GM21786 (cell line): ENCODE results near the gene FGFBP2.

Experiments
- ATAC-seq: cut with Tn5 transposase; IDR thresholded peaks from one replicate; pipeline ENCODE4 v1.9.1; 2021; ENCODE audit not compliant: unreplicated experiment

FGFBP2 gene

DNA sequence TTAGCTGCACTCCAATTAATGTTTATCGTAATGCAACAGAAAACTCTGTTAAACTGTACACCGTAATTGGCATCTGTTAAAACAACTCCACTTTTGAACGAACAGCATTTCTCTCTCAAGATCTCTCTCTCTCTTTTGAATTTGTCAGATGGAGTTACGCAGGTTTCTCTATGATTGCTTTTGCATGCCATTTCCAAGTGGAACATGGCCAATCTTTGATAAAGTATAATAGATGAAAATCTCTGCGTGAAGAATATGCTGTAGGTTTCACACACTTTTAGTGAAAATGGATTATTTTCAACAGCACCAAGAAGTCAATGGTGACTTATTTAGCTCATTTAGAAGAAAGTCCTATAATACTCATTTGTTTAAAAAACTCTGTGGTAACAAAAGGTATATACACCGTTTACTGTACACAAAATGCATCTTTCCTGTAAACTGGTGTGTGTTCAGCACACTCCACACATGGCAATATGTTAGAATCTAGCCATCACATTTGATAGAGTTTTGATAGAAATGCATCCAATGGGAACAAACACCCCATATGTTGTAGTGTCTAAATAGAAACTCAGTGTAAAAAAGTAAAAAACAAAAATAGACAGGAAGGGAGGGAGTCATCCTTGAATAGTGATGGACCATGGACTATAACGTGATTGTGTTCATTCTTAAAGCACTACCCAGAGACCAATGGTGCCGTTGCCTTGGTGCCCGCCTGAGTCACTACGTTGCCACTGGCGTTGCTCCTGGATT, 5.8 kb upstream of the FGFBP2 start:
- no peak for ATAC-seq

- ATAC-seq, result no peak
Measured at GRCh38 chr4:15965325-15965724, 2.4 kb upstream of the FGFBP2 start.

GRCh38 chr4:15964159-15964558, 1.2 kb upstream of the FGFBP2 start:
- ATAC-seq, result no peak

DNA sequence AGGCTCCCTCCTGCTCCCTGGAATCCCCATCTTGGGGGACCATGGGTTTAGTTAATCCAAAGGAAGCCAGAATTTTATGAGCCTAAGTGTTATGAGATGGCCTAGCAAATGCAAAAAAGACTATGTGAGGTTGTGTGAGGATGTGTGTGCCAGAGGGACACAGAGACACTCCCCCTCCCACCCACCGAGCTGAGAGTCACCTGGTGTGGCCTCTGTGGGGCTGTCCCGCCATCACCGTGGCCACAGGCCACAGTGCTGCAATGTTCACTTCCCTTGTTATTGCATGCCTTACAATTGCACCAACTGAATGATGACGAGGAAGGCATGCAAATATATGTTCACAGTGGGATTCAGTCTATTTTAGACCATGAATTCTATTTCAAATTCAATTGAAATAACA, 601 bp upstream of the FGFBP2 start:
- peak; percentile 80 for ATAC-seq

DNA sequence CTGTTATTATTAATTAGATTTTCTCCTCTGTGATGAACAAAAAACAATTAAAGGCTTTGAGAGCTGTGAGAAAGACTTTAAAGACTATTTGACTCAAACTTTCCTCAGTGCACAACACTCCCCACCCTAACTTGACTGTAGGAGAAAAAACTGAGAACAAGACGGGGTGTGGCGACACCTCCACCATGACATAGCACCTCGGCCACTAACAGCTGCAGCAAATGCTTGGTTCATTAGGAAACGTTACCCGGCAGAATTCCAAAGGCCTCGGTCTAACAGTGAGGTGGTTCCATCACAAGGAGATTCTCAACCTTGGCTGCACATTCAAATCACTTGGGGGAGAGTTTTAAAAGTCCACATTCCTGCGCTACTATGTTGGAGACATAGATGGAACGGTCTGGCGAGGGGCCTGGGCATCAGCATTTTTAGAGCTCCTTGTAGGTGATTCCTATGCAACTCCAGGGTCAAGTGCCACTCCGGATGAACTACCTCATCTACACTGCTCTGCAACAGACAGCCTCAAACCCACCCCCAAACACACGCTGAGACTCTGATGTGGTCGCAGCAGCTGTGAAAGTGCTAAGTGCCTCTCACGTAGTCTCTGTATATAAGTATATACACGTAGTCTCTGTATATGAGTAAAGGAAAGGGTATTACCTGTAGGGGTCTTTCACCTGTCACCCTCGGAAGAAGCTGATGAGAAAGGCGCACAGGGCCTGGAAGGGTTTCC, 1.0 kb downstream of the FGFBP2 start:
- ATAC-seq, result no peak

DNA sequence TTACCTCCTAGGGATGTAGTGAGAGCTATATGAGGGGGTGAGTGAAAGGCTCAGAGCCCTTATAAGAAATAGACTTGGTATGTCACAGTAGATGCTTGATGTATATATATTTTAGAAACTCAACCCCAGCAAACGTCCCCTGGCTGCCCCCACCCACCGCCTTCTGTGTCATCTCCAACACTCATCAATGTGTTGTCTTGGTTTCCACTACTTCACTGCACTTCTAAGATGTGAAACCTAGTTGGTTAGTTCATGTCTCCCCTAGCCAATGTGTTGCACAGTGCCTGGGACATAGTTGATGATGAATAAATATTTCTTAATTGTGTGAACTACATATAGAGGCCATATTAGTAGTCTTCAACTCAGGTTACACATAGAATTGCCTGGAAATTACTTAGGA, 4.4 kb downstream of the FGFBP2 start:
- no peak for ATAC-seq

DNA sequence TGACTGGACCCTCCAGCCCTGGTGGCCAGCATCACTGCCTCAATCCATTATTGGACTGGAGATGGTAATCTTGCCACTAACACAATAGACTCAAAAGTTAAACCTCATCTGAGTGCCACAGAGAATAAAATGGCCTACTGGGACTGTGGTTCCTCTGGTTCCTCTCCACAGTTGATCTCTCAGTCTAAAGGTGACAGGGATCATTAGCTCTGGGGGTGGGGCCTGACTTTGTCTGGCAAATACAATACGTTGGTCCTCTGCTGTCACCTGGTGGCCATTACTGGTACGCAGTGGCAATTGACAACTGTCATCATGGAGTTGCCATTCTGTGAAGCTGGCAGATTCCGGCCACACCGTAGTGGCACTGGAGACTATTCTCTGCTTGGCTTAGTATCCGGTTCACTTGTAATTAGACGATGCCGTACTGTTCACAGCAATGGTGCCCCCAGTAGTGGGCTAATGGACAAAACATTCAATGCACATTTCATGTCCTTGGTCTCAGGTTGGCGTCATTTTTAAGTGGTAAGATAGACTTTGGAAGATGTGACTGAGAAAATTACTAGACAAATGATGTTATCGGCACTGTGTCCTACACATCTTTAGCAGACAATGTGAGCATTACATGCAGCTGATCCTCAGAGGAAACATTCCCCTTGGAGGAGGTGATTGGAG, 6.7 kb downstream of the FGFBP2 start:
- peak; percentile 88 for ATAC-seq

DNA sequence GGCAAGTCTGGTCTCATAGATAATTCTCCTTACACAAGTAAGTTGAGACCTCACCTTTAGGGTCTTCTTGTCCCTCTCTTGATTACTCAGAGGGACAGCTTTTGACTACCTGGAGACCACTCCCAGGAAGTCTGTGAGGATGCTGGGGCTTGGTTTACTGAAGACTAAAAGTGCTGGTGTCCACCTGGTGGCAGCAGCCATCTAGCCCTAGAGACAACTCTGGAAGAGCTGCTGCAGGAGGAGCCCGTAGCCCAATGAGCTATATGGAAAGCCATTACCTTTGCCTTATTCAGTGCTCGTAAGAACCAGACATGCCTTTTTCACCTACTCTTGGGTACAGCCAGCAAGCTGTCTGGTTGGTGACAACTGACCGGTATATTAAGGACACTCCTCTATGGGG, 7.3 kb downstream of the FGFBP2 start:
- no peak for ATAC-seq

- no peak for ATAC-seq
Measured at GRCh38 chr4:15953625-15954024, 9.3 kb downstream of the FGFBP2 start.

DNA sequence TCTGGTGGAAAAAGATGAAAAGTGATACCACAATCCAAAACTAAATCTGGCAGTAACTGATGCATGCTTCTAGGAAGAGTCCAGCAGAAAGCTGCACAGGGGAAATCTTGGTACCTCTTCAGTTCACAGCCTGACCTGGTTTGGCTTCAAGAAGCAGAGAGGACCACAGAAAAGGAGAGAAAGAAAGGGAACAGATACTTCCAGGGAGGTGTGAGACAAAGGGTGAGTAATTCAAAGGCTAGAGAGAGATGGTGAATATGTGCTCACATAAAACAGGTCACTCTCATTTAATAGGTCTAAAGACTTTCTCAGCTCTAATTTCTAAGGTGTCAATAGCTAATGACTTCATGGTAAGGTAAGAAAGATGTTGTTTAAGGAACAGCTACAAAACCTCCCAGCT, 11.2 kb downstream of the FGFBP2 start:
- no peak for ATAC-seq

DNA sequence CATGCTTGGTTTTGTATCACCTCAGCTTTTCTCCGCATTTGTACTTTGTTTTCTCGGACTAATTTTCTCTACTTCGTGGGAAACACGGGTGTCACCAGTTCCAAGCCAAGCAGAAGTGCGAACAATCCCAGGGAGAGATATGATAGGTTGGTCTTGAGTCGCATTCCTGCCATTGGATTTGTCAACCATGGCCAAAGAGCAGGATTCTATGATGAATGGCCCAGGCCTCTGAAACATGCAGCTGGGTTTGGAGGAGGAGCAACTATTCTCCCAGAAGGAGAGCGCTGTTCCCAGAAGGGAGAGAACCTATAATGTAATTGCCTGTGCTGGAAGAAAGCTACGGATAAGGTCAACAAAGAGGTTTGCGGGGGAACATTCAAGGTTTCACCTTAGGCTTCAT, 14.1 kb downstream of the FGFBP2 start:
- no peak for ATAC-seq

- no peak for ATAC-seq
Measured at GRCh38 chr4:15947684-15948083, 15.3 kb downstream of the FGFBP2 start.

DNA sequence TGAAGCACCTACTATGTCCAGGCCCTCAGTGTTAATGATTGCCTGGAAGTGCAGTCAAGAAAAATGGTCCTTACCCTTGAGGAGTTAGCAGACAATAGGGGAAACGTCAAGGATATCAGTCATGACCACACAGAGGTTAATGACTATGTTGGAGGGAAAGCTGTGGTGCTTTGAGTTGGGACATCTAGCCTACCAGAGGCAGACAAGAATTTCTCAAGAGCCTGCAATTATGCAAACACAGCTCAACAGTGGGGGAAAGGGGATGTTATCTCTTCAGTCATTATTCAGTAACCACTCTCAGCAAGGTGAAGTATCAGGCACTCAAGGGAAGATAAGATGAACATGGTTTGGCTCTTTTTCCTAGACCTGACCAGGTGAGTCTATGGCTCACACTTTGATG, 17.5 kb downstream of the FGFBP2 start:
- no peak for ATAC-seq

GRCh38 chr4:15944895-15945294, 18.1 kb downstream of the FGFBP2 start:
- no peak for ATAC-seq

- ATAC-seq, result no peak
Measured at GRCh38 chr4:15942283-15942682, 20.7 kb downstream of the FGFBP2 start.

DNA sequence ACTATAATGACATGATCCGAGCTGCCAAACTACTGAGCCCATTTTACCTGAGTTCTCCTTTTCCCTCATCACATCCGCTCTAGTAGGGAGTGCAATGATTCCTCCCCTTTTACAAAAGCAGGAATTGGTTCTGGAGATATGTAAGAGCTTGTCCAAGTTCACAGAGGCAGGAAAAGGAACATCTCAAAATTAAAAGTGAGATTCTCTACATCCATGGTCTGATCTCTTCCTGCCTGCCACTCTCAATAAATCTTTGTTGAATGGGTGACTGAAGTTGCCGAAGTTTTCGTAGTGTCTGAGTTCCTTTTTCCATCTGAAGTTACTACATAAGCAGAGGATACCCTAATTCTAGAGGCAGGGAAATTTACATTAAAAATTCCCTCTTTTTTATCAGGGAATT, 24.3 kb downstream of the FGFBP2 start, which contains the start of gene FGFBP1:
Gene FGFBP1, minus strand, starts transcription at position 101 of the 400 bp plus-strand sequence. CDS start 2,108 bp downstream, outside the sequence.
- ATAC-seq, result no peak

GRCh38 chr4:15938182-15938581, 24.8 kb downstream of the FGFBP2 start:
- no peak for ATAC-seq

- ATAC-seq, result no peak
Measured at GRCh38 chr4:15936495-15936894, 26.5 kb downstream of the FGFBP2 start.

DNA sequence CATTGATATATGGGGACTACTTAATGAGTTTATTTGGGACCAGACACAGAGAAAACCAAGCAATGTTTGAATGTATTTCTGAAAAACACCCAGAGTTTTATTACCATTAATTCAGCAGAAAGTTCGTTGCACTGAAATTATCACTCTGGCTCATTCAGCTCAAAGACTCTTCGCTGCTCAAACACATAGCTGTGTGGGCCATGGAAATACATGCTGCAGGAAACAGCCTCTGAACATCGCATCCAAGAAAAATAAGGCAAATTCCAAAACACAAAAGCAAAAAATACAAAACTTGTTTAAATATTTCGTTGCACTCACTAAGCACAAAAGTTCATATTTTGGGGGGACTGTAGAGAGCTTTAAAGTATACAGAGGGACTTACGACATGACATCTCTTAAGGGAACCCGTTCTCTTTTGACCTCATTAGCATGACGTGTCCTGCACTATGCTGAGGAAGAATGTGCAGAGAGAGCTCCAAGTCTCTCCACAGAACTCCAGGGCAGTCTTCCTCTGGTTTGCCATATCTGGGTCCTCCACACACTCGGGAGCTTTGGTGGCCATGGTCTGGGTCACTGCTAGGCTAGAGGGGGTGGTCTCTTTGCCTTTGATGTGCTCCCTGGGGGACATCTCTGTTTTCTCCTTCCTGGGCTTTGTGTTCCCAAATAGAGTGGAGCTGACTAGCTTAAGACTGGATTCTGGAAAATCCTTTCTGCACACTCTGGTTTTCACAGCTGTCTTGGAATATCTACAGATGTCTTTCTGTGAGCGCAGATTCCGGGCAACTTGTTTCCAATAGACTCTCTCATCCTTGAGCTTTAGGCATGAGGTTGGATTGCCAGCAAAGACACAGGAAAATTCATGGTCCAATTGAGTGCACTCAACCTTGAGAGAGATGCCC, 27.2 kb downstream of the FGFBP2 start:
- ATAC-seq, result no peak

GRCh38 chr4:15934259-15934658, 28.7 kb downstream of the FGFBP2 start:
- no peak for ATAC-seq
